Thoracic aorta (tissue), 2 donors: Measurements from ENCODE around the gene CST5. TPM values are rescaled to one million over a fixed set of nuclear protein-coding genes. Genes with fewer than 3 reads are reported as not detected.

Experiments
- ATAC-seq: fragments of 150-250 bp; one replicate; pipeline ENCODE4 v1.8.0; 2017; ENCODE audit warnings: low read depth; ENCODE audit not compliant: insufficient number of reproducible peaks, low FRiP score
- DNase-seq: peaks from one replicate; pipeline ENCODE4 v3.0.0-alpha.2; 2020; ENCODE audit warnings: low spot score
- H3K27ac ChIP-seq, 2 donors: fragments of 200-600 bp; sonication (generic); 1 replicate in 1 of 2; 2 replicates in 1 of 2; pipeline ENCODE4 v1.5.1; 2016; ENCODE audit warnings: mild to moderate bottlenecking in 2 of 2, moderate library complexity in 2 of 2
- H3K27me3 ChIP-seq: fragments of 200-600 bp; sonication (generic); replicated peaks from 2 replicates; pipeline ENCODE4 v1.6.0; 2016; ENCODE audit warnings: mild to moderate bottlenecking; ENCODE audit not compliant: insufficient read depth
- H3K36me3 ChIP-seq: fragments of 200-600 bp; sonication (generic); one replicate; pipeline ENCODE4 v1.5.1; 2016
- H3K4me1 ChIP-seq, 2 donors: fragments of 200-600 bp; sonication (generic); 1 replicate in 1 of 2; 2 replicates in 1 of 2; pipeline versions ENCODE4 v1.5.1 to v1.6.0; 2016; ENCODE audit warnings: low read depth in 2 of 2, mild to moderate bottlenecking in 1 of 2; ENCODE audit not compliant: control insufficient read depth in 1 of 2
- H3K4me3 ChIP-seq: fragments of 200-600 bp; sonication (generic); 2 replicates; pipeline ENCODE4 v1.5.1; 2016; ENCODE audit warnings: mild to moderate bottlenecking
- H3K9me3 ChIP-seq: fragments of 200-600 bp; sonication (generic); 2 replicates; pipeline ENCODE4 v1.5.1; 2016
- CTCF ChIP-seq: fragments of 200-600 bp; sonication (generic); IDR thresholded peaks from one replicate; pipeline ENCODE4 v1.5.1; 2019; ENCODE audit warnings: antibody characterized with exemption
- total RNA-seq, 2 donors: library from RNA; depleted of rRNA; stranded (reverse); fragments of >200 nt; gene quantifications; one replicate each; pipeline versions ENCODE4 v1.1.0 to v1.2.3, GENCODE V29; 2016

The CST5 gene
- total RNA-seq, 2 donors from 2014 or later, result not detected

GRCh38 chr20:23925789-23926525 is 46.4 kb upstream of the CST5 start:
- ATAC-seq (no peak), DNase-seq (no peak)
- Histone ChIP-seq H3K36me3 (no peaks in the 10 kb centered on the region), H3K4me1 (no peaks in the 10 kb centered on the region), H3K9me3 (no peaks in the 10 kb centered on the region), H3K4me3 (no peak overlapping the region), H3K27ac (no peak overlapping the region), H3K27me3 (no peaks in the 10 kb centered on the region)
- no peak for TF ChIP-seq CTCF

- H3K27me3 ChIP-seq, result no peaks in the 10 kb centered on the region
- DNase-seq (no peak), ATAC-seq (no peak)
- TF ChIP-seq CTCF, result no peak
- H3K27ac ChIP-seq, result no peak overlapping the region
- H3K4me1 ChIP-seq, result no peaks in the 10 kb centered on the region
- H3K4me3 ChIP-seq, result no peak overlapping the region
- H3K9me3 ChIP-seq, result no peaks in the 10 kb centered on the region
- H3K36me3 ChIP-seq, result no peaks in the 10 kb centered on the region
Measured at GRCh38 chr20:23924751-23925150, 45.2 kb upstream of the CST5 start.

GRCh38 chr20:23923891-23924435 is 44.4 kb upstream of the CST5 start:
- Histone ChIP-seq H3K27me3 (no peaks in the 10 kb centered on the region), H3K4me1 (no peaks in the 10 kb centered on the region), H3K36me3 (no peaks in the 10 kb centered on the region), H3K4me3 (no peak overlapping the region), H3K9me3 (no peaks in the 10 kb centered on the region), H3K27ac (no peak overlapping the region)
- DNase-seq (no peak), ATAC-seq (no peak)
- no peak for TF ChIP-seq CTCF

- Histone ChIP-seq H3K4me1 (no peaks in the 10 kb centered on the region), H3K4me3 (no peak overlapping the region), H3K9me3 (no peaks in the 10 kb centered on the region), H3K36me3 (no peaks in the 10 kb centered on the region), H3K27ac (no peak overlapping the region), H3K27me3 (no peaks in the 10 kb centered on the region)
- ATAC-seq (no peak), DNase-seq (no peak)
- TF ChIP-seq CTCF, result no peak
Measured at GRCh38 chr20:23923311-23923710, 43.8 kb upstream of the CST5 start.

- Histone ChIP-seq H3K27ac (no peak overlapping the region), H3K36me3 (no peaks in the 10 kb centered on the region), H3K27me3 (no peaks in the 10 kb centered on the region), H3K9me3 (no peaks in the 10 kb centered on the region), H3K4me3 (no peak overlapping the region), H3K4me1 (no peaks in the 10 kb centered on the region)
- DNase-seq (no peak), ATAC-seq (no peak)
- TF ChIP-seq CTCF, result no peak
Measured at GRCh38 chr20:23920408-23921325, 41.1 kb upstream of the CST5 start.
